Measurements from ENCODE around the gene CELF2.

CELF2 gene

GRCh38 chr10:11262494-11263345, 245.0 kb downstream of the CELF2 start:
- no peak for DNase-seq (ENCODE audit: low read depth in 2 of 2, low spot score in 1 of 2)

GRCh38 chr10:11263767-11264166, 246.1 kb downstream of the CELF2 start:
- DNase-seq (ENCODE audit: low read depth in 2 of 2, low spot score in 1 of 2) = no peak

GRCh38 chr10:11264296-11265048, 246.8 kb downstream of the CELF2 start:
- DNase-seq (ENCODE audit: low read depth in 2 of 2, low spot score in 1 of 2) = no peak

- no peak for DNase-seq (ENCODE audit: low read depth in 2 of 2, low spot score in 1 of 2)
These were observed 247.8 kb downstream of the CELF2 start for GRCh38 chr10:11265484-11265883.

GRCh38 chr10:11266426-11266825, 248.8 kb downstream of the CELF2 start:
- DNase-seq (ENCODE audit: low read depth in 2 of 2, low spot score in 1 of 2) = no peak

GRCh38 chr10:11270135-11270857, 252.6 kb downstream of the CELF2 start:
- DNase-seq (ENCODE audit: low read depth in 2 of 2, low spot score in 1 of 2) = peak; percentile 52 to 57

GRCh38 chr10:11270858-11271179, 253.1 kb downstream of the CELF2 start:
- DNase-seq (ENCODE audit: low read depth in 2 of 2, low spot score in 1 of 2) = no peak

GRCh38 chr10:11272915-11273389, 255.3 kb downstream of the CELF2 start:
- DNase-seq (ENCODE audit: low read depth in 2 of 2, low spot score in 1 of 2) = no peak

GRCh38 chr10:11274452-11274851, 256.8 kb downstream of the CELF2 start:
- no peak for DNase-seq (ENCODE audit: low read depth in 2 of 2, low spot score in 1 of 2)

GRCh38 chr10:11275651-11276050, 258.0 kb downstream of the CELF2 start:
- DNase-seq (ENCODE audit: low read depth in 2 of 2, low spot score in 1 of 2) = no peak

GRCh38 chr10:11276449-11276990, 258.8 kb downstream of the CELF2 start:
- no peak for DNase-seq (ENCODE audit: low read depth in 2 of 2, low spot score in 1 of 2)

- no peak for DNase-seq (ENCODE audit: low read depth in 2 of 2, low spot score in 1 of 2)
These were observed 261.6 kb downstream of the CELF2 start for GRCh38 chr10:11279314-11279713.

GRCh38 chr10:11280187-11280932, 262.7 kb downstream of the CELF2 start:
- DNase-seq (ENCODE audit: low read depth in 2 of 2, low spot score in 1 of 2) = no peak

- DNase-seq (ENCODE audit: low read depth in 2 of 2, low spot score in 1 of 2) = no peak
These were observed 264.5 kb downstream of the CELF2 start for GRCh38 chr10:11282156-11282555.

GRCh38 chr10:11282661-11283060, 265.0 kb downstream of the CELF2 start:
- no peak for DNase-seq (ENCODE audit: low read depth in 2 of 2, low spot score in 1 of 2)

GRCh38 chr10:11284291-11285085, 266.8 kb downstream of the CELF2 start:
- DNase-seq (ENCODE audit: low read depth in 2 of 2, low spot score in 1 of 2) = no peak

- no peak for DNase-seq (ENCODE audit: low read depth in 2 of 2, low spot score in 1 of 2)
These were observed 267.5 kb downstream of the CELF2 start for GRCh38 chr10:11285171-11285570.

- DNase-seq (ENCODE audit: low read depth in 2 of 2, low spot score in 1 of 2) = no peak
These were observed 268.7 kb downstream of the CELF2 start for GRCh38 chr10:11286261-11286852.

GRCh38 chr10:11288302-11288701, 270.6 kb downstream of the CELF2 start:
- DNase-seq (ENCODE audit: low read depth in 2 of 2, low spot score in 1 of 2) = no peak
